Stimulated activated CD8-positive, alpha-beta memory T cell treated with anti-CD3 and anti-CD28 coated beads, Interleukin-7, amount 100 ng/mL, for 4 hours (primary cell): ENCODE results near the gene TMEM115.
"Not testable (repeated sequence)": the region's sequence is repeated elsewhere in the genome, so short reads cannot be mapped to it uniquely, and the experiment has no call there.

Source experiments
- DNase-seq, 2 donors: peaks; one replicate each; pipeline ENCODE4 v3.0.0-alpha.2; 2020; ENCODE audit warnings: low read depth in 2 of 2

Gene TMEM115

GRCh38 chr3:50316657-50317242 is 42.6 kb downstream of the TMEM115 start:
- DNase-seq, result peak; percentile 66 to 72

GRCh38 chr3:50314816-50315215 is 44.5 kb downstream of the TMEM115 start:
- no peak for DNase-seq

- DNase-seq, result no peak
Measured at GRCh38 chr3:50314342-50314741, 45.0 kb downstream of the TMEM115 start.

GRCh38 chr3:50312041-50312440 is 47.3 kb downstream of the TMEM115 start:
- not testable (repeated sequence) for DNase-seq
